WTC11 (cell line): ENCODE results near the gene SUPT4H1. TPM values are rescaled to one million over a fixed set of nuclear protein-coding genes. Genes with fewer than 3 reads are reported as not detected.

Experiments used
- ATAC-seq: fragments of 200-7000 bp; cut with Tn5 transposase; 2 replicates; pipeline ENCODE4 v1.10.0; 2021; ENCODE audit warnings: mild to moderate bottlenecking, moderate library complexity
- CTCF ChIA-PET: fragments of 300-600 bp; sonication (Branson Sonifier 250); formaldehyde crosslinking; loops from one replicate; lab custom pipeline; 2021; ENCODE audit warnings: antibody characterized with exemption; lab: Charles Lee
- POLR2A ChIA-PET: fragments of 350-600 bp; sonication (Branson Sonifier 250); formaldehyde crosslinking; loops from one replicate; lab custom pipeline; 2021; ENCODE audit warnings: antibody characterized with exemption; lab: Charles Lee
- DNase-seq: peaks from one replicate; pipeline ENCODE4 v3.0.0; 2021; ENCODE audit warnings: low spot score
- H3K27ac Mint-ChIP-seq: 2 replicates; pipeline ENCODE4 v1.8.0; 2021; ENCODE audit warnings: mixed read lengths
- H3K27me3 Mint-ChIP-seq: 2 replicates; pipeline ENCODE4 v1.8.0; 2021; ENCODE audit warnings: low read depth, mild to moderate bottlenecking, moderate library complexity, mixed read lengths
- H3K36me3 Mint-ChIP-seq: 2 replicates; pipeline ENCODE4 v1.8.0; 2021; ENCODE audit warnings: mixed read lengths
- H3K4me1 Mint-ChIP-seq: 2 replicates; pipeline ENCODE4 v1.8.0; 2022; ENCODE audit warnings: mixed read lengths
- H3K4me3 Mint-ChIP-seq: 2 replicates; pipeline ENCODE4 v1.8.0; 2021; ENCODE audit warnings: mild to moderate bottlenecking, moderate library complexity, mixed read lengths
- H3K9me3 Mint-ChIP-seq: 2 replicates; pipeline ENCODE4 v1.8.0; 2021; ENCODE audit warnings: mixed read lengths
- CREM ChIP-seq: sonication (generic); formaldehyde crosslinking; IDR thresholded peaks from 2 replicates; pipeline ENCODE4 v1.8.1; 2022; ENCODE audit warnings: mild to moderate bottlenecking, missing genetic modification reagents, moderate library complexity
- ESRRA ChIP-seq: sonication (generic); formaldehyde crosslinking; IDR thresholded peaks from 2 replicates; pipeline ENCODE4 v1.8.1; 2022; ENCODE audit warnings: mild to moderate bottlenecking, missing genetic modification reagents, borderline replicate concordance
- IRF2 ChIP-seq: sonication (generic); formaldehyde crosslinking; IDR thresholded peaks from 2 replicates; pipeline ENCODE4 v1.8.0; 2022; ENCODE audit warnings: low read depth, missing genetic modification reagents, borderline replicate concordance
- NFE2L1 ChIP-seq: sonication (generic); formaldehyde crosslinking; IDR thresholded peaks from 2 replicates; pipeline ENCODE4 v1.8.1; 2023; ENCODE audit warnings: missing genetic modification reagents
- NFYB ChIP-seq: sonication (generic); formaldehyde crosslinking; conservative IDR thresholded peaks from 2 replicates; pipeline ENCODE4 v1.8.0; 2022; ENCODE audit warnings: low read depth, missing genetic modification reagents
- NR1H2 ChIP-seq: sonication (generic); formaldehyde crosslinking; IDR thresholded peaks from 2 replicates; pipeline ENCODE4 v1.9.0; 2021; ENCODE audit warnings: mild to moderate bottlenecking, moderate library complexity, missing genetic modification reagents
- NR2C2 ChIP-seq: sonication (generic); formaldehyde crosslinking; IDR thresholded peaks from 2 replicates; pipeline ENCODE4 v1.8.0; 2022; ENCODE audit warnings: mild to moderate bottlenecking, missing genetic modification reagents
- OVOL2 ChIP-seq: fragments of 250-450 bp; sonication (Bioruptor Pico); IDR thresholded peaks from 2 replicates; pipeline ENCODE4 v1.9.0; 2021; ENCODE audit warnings: mild to moderate bottlenecking, borderline replicate concordance
- PRRX2 ChIP-seq: fragments of 250-450 bp; sonication (Bioruptor Pico); IDR thresholded peaks from 2 replicates; pipeline ENCODE4 v1.8.0; 2021; ENCODE audit warnings: mild to moderate bottlenecking
- RELA ChIP-seq: sonication (generic); formaldehyde crosslinking; IDR thresholded peaks from 2 replicates; pipeline ENCODE4 v1.8.1; 2022; ENCODE audit warnings: missing genetic modification reagents, mild to moderate bottlenecking, borderline replicate concordance
- SMAD3 ChIP-seq: sonication (generic); formaldehyde crosslinking; IDR thresholded peaks from 2 replicates; pipeline ENCODE4 v1.8.0; 2022; ENCODE audit warnings: missing genetic modification reagents, mild to moderate bottlenecking, borderline replicate concordance
- TP53 ChIP-seq: sonication (generic); formaldehyde crosslinking; IDR thresholded peaks from 2 replicates; pipeline ENCODE4 v1.8.1; 2023; ENCODE audit warnings: mild to moderate bottlenecking, missing genetic modification reagents
- ZNF423 ChIP-seq: fragments of 250-450 bp; sonication (Bioruptor Pico); IDR thresholded peaks from 2 replicates; pipeline ENCODE4 v2.1.2; 2022; ENCODE audit warnings: mild to moderate bottlenecking, moderate library complexity
- ZNF671 ChIP-seq: fragments of 250-450 bp; sonication (Bioruptor Pico); IDR thresholded peaks from 2 replicates; pipeline ENCODE4 v1.8.0; 2021; ENCODE audit warnings: mild to moderate bottlenecking
- total RNA-seq: library from RNA; stranded (reverse); gene quantifications from 3 replicates; pipeline ENCODE4 v1.2.3, GENCODE V29; 2021
- TF ChIP-seq, protein P1 (sequence below): sonication (generic); formaldehyde crosslinking; IDR thresholded peaks from 2 replicates; pipeline ENCODE4 v1.8.0; 2023; ENCODE audit warnings: missing genetic modification reagents, mild to moderate bottlenecking, borderline replicate concordance
- TF ChIP-seq, protein P2 (sequence below): sonication (generic); formaldehyde crosslinking; IDR thresholded peaks from 2 replicates; pipeline ENCODE4 v1.8.0; 2023; ENCODE audit warnings: mild to moderate bottlenecking, missing genetic modification reagents
- TF ChIP-seq, protein P3 (sequence below): fragments of 250-450 bp; sonication (Bioruptor Pico); conservative IDR thresholded peaks from 2 replicates; pipeline ENCODE4 v1.9.0; 2021; ENCODE audit warnings: mild to moderate bottlenecking
- TF ChIP-seq, protein P4 (sequence below): sonication (generic); formaldehyde crosslinking; IDR thresholded peaks from 2 replicates; pipeline ENCODE4 v1.8.1; 2023; ENCODE audit warnings: mild to moderate bottlenecking, missing genetic modification reagents, moderate library complexity
- TF ChIP-seq, protein P5 (sequence below): sonication (generic); formaldehyde crosslinking; IDR thresholded peaks from 2 replicates; pipeline ENCODE4 v1.8.1; 2022; ENCODE audit warnings: low read depth, missing genetic modification reagents, borderline replicate concordance
- TF ChIP-seq, protein P6 (sequence below): sonication (generic); formaldehyde crosslinking; IDR thresholded peaks from 2 replicates; pipeline ENCODE4 v1.8.0; 2022; ENCODE audit warnings: mild to moderate bottlenecking, missing genetic modification reagents
- TF ChIP-seq, protein P7 (sequence below): sonication (generic); formaldehyde crosslinking; conservative IDR thresholded peaks from 2 replicates; pipeline ENCODE4 v1.8.1; 2022; ENCODE audit warnings: mild to moderate bottlenecking, missing genetic modification reagents
- TF ChIP-seq, protein P8 (sequence below): sonication (generic); formaldehyde crosslinking; IDR thresholded peaks from 2 replicates; pipeline ENCODE4 v1.8.1; 2022; ENCODE audit warnings: low read depth, mild to moderate bottlenecking, moderate library complexity, missing genetic modification reagents, borderline replicate concordance

SUPT4H1 gene
- total RNA-seq, 1 experiment from 2014 or later, result 85.5 TPM

DNA sequence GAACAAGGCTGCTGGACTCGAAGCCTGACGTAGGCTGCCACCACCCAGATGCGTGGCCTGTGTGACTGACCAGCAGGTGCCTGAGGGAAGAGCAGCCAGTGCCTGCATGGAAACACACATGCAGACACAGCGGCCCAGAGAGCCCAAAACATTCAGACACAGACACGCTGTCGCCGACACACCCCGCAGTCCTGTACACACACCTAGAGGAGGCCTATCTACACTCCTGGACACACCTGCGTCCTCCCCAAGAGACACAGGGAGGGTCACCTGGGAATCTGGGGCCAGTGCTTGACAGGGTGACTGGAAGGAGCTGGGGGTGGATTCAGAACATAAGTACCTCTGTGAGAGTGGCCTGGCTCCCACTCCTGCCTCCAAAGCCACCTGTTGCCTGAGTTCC is 17.3 kb downstream of the SUPT4H1 start:
- Mint-ChIP-seq H3K27me3 (no peaks in the 10 kb centered on the region), H3K4me1 (peaks cover 65% of the 10 kb centered on the region)

DNA sequence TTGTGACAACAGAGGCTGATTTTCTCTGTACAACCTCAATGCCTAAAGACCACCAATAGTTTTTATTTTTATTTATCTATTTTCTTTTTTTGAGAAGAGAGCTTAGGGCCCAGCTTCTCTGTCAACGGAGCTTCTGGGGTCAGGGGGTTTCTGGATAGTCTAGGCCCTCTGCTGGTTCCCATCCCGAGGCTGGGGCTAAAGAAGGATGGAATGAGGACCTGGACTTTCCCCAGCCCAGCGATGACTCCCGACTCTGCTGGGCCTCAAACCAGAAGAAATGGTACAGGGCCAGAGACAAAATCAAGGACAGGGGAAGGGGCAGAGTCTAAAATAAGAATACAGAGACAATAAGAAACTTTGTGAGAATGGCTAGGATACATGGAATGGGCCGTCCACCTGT is 17.7 kb downstream of the SUPT4H1 start:
- ATAC-seq, result no peak
- H3K27ac Mint-ChIP-seq, result no peak overlapping the region
- CTCF ChIA-PET, result interaction anchor here (0.9 to 1.1 kb wide), 3 partner anchors 9 to 26 kb away, joined by 3 to 4 read pairs (median 3); no protein-coding TSS in a partner anchor
- no peak for TF ChIP-seq OVOL2 (CRISPR knock-in tag)
- no peak for TF ChIP-seq ZNF671 (CRISPR knock-in tag)
- no peak for TF ChIP-seq NFYB
- TF ChIP-seq ESRRA (CRISPR knock-in tag), result no peak
- TF ChIP-seq, protein P1, sequence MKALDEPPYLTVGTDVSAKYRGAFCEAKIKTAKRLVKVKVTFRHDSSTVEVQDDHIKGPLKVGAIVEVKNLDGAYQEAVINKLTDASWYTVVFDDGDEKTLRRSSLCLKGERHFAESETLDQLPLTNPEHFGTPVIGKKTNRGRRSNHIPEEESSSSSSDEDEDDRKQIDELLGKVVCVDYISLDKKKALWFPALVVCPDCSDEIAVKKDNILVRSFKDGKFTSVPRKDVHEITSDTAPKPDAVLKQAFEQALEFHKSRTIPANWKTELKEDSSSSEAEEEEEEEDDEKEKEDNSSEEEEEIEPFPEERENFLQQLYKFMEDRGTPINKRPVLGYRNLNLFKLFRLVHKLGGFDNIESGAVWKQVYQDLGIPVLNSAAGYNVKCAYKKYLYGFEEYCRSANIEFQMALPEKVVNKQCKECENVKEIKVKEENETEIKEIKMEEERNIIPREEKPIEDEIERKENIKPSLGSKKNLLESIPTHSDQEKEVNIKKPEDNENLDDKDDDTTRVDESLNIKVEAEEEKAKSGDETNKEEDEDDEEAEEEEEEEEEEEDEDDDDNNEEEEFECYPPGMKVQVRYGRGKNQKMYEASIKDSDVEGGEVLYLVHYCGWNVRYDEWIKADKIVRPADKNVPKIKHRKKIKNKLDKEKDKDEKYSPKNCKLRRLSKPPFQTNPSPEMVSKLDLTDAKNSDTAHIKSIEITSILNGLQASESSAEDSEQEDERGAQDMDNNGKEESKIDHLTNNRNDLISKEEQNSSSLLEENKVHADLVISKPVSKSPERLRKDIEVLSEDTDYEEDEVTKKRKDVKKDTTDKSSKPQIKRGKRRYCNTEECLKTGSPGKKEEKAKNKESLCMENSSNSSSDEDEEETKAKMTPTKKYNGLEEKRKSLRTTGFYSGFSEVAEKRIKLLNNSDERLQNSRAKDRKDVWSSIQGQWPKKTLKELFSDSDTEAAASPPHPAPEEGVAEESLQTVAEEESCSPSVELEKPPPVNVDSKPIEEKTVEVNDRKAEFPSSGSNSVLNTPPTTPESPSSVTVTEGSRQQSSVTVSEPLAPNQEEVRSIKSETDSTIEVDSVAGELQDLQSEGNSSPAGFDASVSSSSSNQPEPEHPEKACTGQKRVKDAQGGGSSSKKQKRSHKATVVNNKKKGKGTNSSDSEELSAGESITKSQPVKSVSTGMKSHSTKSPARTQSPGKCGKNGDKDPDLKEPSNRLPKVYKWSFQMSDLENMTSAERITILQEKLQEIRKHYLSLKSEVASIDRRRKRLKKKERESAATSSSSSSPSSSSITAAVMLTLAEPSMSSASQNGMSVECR (CRISPR knock-in tag), result no peak
- no peak for TF ChIP-seq PRRX2 (CRISPR knock-in tag)
- no peak for TF ChIP-seq NFE2L1 (CRISPR knock-in tag)
- TF ChIP-seq TP53, result no peak
- TF ChIP-seq, protein P2, sequence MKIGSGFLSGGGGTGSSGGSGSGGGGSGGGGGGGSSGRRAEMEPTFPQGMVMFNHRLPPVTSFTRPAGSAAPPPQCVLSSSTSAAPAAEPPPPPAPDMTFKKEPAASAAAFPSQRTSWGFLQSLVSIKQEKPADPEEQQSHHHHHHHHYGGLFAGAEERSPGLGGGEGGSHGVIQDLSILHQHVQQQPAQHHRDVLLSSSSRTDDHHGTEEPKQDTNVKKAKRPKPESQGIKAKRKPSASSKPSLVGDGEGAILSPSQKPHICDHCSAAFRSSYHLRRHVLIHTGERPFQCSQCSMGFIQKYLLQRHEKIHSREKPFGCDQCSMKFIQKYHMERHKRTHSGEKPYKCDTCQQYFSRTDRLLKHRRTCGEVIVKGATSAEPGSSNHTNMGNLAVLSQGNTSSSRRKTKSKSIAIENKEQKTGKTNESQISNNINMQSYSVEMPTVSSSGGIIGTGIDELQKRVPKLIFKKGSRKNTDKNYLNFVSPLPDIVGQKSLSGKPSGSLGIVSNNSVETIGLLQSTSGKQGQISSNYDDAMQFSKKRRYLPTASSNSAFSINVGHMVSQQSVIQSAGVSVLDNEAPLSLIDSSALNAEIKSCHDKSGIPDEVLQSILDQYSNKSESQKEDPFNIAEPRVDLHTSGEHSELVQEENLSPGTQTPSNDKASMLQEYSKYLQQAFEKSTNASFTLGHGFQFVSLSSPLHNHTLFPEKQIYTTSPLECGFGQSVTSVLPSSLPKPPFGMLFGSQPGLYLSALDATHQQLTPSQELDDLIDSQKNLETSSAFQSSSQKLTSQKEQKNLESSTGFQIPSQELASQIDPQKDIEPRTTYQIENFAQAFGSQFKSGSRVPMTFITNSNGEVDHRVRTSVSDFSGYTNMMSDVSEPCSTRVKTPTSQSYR (CRISPR knock-in tag), result no peak
- no peak for TF ChIP-seq CREM (CRISPR knock-in tag)

More for the DNA sequence above, 17.3 kb downstream of the SUPT4H1 start:
- H3K36me3 Mint-ChIP-seq, result no peaks in the 10 kb centered on the region
- DNase-seq, result peak; percentile 4
- no peak overlapping the region for H3K27ac Mint-ChIP-seq
- no peaks in the 10 kb centered on the region for H3K9me3 Mint-ChIP-seq
- no peak for ATAC-seq
- POLR2A ChIA-PET, result no interaction called here
- TF ChIP-seq, protein P3, sequence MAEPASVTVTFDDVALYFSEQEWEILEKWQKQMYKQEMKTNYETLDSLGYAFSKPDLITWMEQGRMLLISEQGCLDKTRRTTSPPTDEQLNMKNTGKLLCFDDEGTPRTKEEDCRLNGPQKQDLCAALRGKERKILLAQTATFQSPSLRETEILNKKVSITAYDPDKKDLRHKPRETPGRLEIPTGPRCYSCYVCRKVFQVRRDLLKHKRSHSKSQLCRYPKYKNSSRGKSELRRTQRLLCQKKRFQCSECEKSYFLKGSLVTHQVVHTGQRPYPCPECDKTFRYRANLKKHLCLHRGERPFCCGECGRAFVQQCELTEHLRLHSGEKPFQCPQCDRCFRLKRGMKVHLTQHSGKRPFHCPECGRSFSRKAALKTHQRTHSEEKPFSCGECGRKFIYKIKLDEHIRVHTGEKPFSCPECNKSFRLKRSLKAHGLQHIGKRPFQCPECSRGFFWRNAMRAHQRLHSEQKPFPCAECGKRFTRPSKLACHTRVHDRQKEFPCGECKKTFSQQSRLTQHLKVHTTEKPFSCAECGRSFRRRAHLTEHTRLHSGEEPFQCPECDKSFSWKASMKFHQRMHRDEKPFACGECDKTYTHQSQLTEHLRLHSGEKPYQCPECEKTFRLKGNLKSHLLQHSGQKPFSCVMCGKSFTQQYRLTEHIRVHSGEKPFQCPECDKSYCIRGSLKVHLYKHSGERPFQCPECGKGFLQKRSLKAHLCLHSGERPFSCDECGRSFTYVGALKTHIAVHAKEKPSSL (CRISPR knock-in tag), result no peak
- TF ChIP-seq, protein P4, sequence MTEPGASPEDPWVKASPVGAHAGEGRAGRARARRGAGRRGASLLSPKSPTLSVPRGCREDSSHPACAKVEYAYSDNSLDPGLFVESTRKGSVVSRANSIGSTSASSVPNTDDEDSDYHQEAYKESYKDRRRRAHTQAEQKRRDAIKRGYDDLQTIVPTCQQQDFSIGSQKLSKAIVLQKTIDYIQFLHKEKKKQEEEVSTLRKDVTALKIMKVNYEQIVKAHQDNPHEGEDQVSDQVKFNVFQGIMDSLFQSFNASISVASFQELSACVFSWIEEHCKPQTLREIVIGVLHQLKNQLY (CRISPR knock-in tag), result no peak
- TF ChIP-seq RELA (CRISPR knock-in tag) (no peak), ZNF423 (no peak), NR1H2 (CRISPR knock-in tag) (no peak), OVOL2 (CRISPR knock-in tag) (no peak), TP53 (no peak), IRF2 (CRISPR knock-in tag) (no peak), SMAD3 (CRISPR knock-in tag) (no peak), NR2C2 (CRISPR knock-in tag) (no peak)
- TF ChIP-seq, protein P5, sequence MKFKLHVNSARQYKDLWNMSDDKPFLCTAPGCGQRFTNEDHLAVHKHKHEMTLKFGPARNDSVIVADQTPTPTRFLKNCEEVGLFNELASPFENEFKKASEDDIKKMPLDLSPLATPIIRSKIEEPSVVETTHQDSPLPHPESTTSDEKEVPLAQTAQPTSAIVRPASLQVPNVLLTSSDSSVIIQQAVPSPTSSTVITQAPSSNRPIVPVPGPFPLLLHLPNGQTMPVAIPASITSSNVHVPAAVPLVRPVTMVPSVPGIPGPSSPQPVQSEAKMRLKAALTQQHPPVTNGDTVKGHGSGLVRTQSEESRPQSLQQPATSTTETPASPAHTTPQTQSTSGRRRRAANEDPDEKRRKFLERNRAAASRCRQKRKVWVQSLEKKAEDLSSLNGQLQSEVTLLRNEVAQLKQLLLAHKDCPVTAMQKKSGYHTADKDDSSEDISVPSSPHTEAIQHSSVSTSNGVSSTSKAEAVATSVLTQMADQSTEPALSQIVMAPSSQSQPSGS, result no peak
- TF ChIP-seq, protein P6, sequence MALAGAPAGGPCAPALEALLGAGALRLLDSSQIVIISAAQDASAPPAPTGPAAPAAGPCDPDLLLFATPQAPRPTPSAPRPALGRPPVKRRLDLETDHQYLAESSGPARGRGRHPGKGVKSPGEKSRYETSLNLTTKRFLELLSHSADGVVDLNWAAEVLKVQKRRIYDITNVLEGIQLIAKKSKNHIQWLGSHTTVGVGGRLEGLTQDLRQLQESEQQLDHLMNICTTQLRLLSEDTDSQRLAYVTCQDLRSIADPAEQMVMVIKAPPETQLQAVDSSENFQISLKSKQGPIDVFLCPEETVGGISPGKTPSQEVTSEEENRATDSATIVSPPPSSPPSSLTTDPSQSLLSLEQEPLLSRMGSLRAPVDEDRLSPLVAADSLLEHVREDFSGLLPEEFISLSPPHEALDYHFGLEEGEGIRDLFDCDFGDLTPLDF (CRISPR knock-in tag), result no peak
- TF ChIP-seq, protein P7, sequence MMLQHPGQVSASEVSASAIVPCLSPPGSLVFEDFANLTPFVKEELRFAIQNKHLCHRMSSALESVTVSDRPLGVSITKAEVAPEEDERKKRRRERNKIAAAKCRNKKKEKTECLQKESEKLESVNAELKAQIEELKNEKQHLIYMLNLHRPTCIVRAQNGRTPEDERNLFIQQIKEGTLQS (CRISPR knock-in tag), result no peak
- TF ChIP-seq, protein P8, sequence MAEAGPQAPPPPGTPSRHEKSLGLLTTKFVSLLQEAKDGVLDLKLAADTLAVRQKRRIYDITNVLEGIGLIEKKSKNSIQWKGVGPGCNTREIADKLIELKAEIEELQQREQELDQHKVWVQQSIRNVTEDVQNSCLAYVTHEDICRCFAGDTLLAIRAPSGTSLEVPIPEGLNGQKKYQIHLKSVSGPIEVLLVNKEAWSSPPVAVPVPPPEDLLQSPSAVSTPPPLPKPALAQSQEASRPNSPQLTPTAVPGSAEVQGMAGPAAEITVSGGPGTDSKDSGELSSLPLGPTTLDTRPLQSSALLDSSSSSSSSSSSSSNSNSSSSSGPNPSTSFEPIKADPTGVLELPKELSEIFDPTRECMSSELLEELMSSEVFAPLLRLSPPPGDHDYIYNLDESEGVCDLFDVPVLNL (CRISPR knock-in tag), result no peak
- CTCF ChIA-PET, result interaction anchor here (0.9 to 1.1 kb wide), 2 partner anchors 9 to 27 kb away, joined by 3 read pairs; no protein-coding TSS in a partner anchor
- no peak overlapping the region for H3K4me3 Mint-ChIP-seq

More for the DNA sequence above, 17.7 kb downstream of the SUPT4H1 start:
- no peaks in the 10 kb centered on the region for H3K36me3 Mint-ChIP-seq
- H3K27me3 Mint-ChIP-seq, result no peaks in the 10 kb centered on the region
- DNase-seq, result no peak
- no peaks in the 10 kb centered on the region for H3K9me3 Mint-ChIP-seq
- POLR2A ChIA-PET, result no interaction called here
- peaks cover 65% of the 10 kb centered on the region for H3K4me1 Mint-ChIP-seq
- no peak overlapping the region for H3K4me3 Mint-ChIP-seq
